Neutrophil (primary cell): ENCODE results near the gene TAF10.

Source experiments
- H3K27ac ChIP-seq: fragments of 200-600 bp; sonication (generic); 2 replicates; pipeline ENCODE4 v1.5.1; 2016; ENCODE audit warnings: mild to moderate bottlenecking, moderate library complexity
- H3K27me3 ChIP-seq: fragments of 200-600 bp; sonication (generic); 2 replicates; pipeline ENCODE4 v1.6.0; 2016; ENCODE audit warnings: mild to moderate bottlenecking
- H3K36me3 ChIP-seq: fragments of 200-600 bp; sonication (generic); 2 replicates; pipeline ENCODE4 v1.5.1; 2017
- H3K4me1 ChIP-seq, 2 experiments: fragments of 200-600 bp in 1 of 2; sonication (generic) in 1 of 2; 1 replicate in 1 of 2; 2 replicates in 1 of 2; pipeline versions ENCODE4 v1.5.1 to v1.6.1; 2013 to 2016; ENCODE audit warnings: low read depth in 1 of 2, low read length in 1 of 2, mild to moderate bottlenecking in 1 of 2, moderate library complexity in 1 of 2; ENCODE audit not compliant: control insufficient read depth in 1 of 2, insufficient read depth in 1 of 2
- H3K4me3 ChIP-seq, 2 experiments: fragments of 200-600 bp in 1 of 2; sonication (generic) in 1 of 2; 1 replicate in 1 of 2; 2 replicates in 1 of 2; pipeline ENCODE4 v1.5.1; 2013 to 2016; ENCODE audit warnings: low read depth in 1 of 2, low read length in 1 of 2, mild to moderate bottlenecking in 1 of 2, moderate library complexity in 1 of 2
- H3K9me3 ChIP-seq: fragments of 200-600 bp; sonication (generic); 2 replicates; pipeline ENCODE4 v1.5.1; 2016
- TF ChIP-seq, protein P1 (sequence below): fragments of 200-600 bp; sonication (generic); IDR thresholded peaks from 2 replicates; pipeline ENCODE4 v1.5.1; 2016; ENCODE audit warnings: antibody characterized with exemption

Gene TAF10

GRCh38 chr11:6568191-6568918 is 43.7 kb downstream of the TAF10 start:
- H3K27me3 ChIP-seq, result peaks cover 8% of the 10 kb centered on the region
- no peaks in the 10 kb centered on the region for H3K4me1 ChIP-seq
- H3K36me3 ChIP-seq, result no peaks in the 10 kb centered on the region
- TF ChIP-seq, protein P1, sequence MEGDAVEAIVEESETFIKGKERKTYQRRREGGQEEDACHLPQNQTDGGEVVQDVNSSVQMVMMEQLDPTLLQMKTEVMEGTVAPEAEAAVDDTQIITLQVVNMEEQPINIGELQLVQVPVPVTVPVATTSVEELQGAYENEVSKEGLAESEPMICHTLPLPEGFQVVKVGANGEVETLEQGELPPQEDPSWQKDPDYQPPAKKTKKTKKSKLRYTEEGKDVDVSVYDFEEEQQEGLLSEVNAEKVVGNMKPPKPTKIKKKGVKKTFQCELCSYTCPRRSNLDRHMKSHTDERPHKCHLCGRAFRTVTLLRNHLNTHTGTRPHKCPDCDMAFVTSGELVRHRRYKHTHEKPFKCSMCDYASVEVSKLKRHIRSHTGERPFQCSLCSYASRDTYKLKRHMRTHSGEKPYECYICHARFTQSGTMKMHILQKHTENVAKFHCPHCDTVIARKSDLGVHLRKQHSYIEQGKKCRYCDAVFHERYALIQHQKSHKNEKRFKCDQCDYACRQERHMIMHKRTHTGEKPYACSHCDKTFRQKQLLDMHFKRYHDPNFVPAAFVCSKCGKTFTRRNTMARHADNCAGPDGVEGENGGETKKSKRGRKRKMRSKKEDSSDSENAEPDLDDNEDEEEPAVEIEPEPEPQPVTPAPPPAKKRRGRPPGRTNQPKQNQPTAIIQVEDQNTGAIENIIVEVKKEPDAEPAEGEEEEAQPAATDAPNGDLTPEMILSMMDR, result no peak
- no peak overlapping the region for H3K27ac ChIP-seq
- H3K4me3 ChIP-seq, result no peak overlapping the region
- no peaks in the 10 kb centered on the region for H3K9me3 ChIP-seq

DNA sequence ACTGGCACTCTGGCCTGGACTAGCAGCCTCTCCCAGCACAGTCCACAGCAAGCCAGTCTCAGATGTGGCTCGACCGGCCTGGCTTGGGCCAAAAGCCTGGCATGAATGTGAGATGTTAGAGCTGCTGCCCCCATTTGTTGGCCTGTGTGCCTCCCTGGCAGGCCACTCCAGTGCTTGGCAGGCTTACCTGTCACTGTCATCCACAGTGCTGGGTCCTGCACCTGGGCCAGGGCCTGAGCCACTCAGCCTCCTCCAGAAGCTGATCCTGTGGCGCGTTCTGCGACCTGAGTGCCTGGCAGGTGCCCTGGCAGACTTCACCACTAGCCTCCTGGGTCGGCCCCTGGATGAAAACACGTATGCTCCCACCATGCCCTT is 44.7 kb downstream of the TAF10 start:
- H3K27me3 ChIP-seq, result peaks cover 8% of the 10 kb centered on the region
- H3K4me1 ChIP-seq, result no peaks in the 10 kb centered on the region
- H3K27ac ChIP-seq, result no peak overlapping the region
- TF ChIP-seq, protein P1, result no peak
- no peaks in the 10 kb centered on the region for H3K9me3 ChIP-seq
- H3K4me3 ChIP-seq, result no peak overlapping the region
- no peaks in the 10 kb centered on the region for H3K36me3 ChIP-seq

DNA sequence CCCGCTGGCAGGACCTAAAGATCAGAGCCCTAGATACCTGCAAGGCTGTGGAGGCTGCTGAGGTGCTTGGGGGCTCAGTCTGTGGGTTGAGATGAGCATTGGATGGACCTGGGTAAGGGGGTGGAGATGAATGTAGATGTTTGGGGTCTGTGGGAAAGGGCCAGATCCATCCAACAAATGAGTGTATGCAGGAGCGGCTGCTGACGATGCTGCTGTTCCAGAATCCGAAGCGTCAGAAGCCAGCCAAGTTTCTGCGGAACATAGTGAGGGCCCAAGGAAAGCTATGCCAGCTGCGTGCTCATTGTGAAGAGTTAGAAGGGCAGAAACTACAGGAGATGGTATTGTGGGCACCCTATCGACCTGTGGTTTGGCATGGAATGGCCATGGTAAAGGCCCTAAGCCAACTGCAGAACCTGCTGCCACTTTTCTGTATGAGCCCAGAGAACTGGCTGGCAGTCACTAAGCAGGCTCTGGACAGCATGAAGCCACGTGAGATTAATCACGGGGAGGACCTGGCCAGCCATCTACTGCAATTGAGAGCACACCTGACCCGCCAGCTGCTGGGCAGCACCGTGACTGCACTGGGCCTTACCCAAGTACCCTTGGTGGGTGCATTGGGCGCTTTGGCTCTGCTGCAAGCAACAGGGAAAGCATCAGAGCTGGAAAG is 45.2 kb downstream of the TAF10 start:
- Histone ChIP-seq H3K36me3 (no peaks in the 10 kb centered on the region), H3K27ac (no peak overlapping the region), H3K9me3 (no peaks in the 10 kb centered on the region), H3K4me1 (no peaks in the 10 kb centered on the region), H3K4me3 (no peak overlapping the region), H3K27me3 (peaks cover 8% of the 10 kb centered on the region)
- TF ChIP-seq, protein P1, result no peak

DNA sequence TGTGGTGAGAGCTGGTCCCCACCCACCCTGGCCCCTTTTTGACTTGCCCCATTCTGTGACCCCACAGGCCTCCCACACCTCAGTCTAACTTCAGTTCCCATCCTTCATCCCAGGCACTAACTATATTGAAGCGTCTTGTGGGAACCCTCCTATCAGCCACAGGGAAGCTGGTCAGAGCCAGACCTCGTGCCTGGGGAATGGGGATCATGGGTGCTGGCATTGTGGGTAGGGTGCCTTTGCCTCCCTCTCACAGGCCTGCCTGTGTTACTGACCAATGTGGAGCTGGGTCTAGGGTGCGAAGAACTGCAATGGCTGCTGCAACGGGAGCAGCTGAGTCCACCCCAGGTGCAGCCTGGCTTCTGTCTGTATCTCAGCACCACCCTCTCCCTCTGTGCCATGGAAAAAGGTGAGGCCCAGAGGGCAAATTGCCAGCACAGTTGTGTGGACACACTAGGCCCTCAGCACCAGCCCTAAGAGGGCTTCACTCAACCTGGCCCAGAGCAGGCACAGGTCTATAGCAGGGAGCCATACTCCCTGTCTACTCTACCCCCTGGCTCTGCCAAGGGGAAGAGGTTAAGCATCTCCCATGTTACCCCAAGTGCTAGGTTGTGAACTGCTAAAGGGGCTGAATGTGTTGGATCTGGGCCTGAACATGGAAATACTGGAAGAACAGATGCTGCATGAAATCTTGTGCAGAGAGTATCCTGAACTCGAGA is 45.9 kb downstream of the TAF10 start:
- peaks cover 4% of the 10 kb centered on the region for H3K27me3 ChIP-seq
- H3K36me3 ChIP-seq, result no peaks in the 10 kb centered on the region
- H3K4me3 ChIP-seq, result no peak overlapping the region
- TF ChIP-seq, protein P1, result no peak
- H3K4me1 ChIP-seq, result no peaks in the 10 kb centered on the region
- no peaks in the 10 kb centered on the region for H3K9me3 ChIP-seq
- H3K27ac ChIP-seq, result no peak overlapping the region

DNA sequence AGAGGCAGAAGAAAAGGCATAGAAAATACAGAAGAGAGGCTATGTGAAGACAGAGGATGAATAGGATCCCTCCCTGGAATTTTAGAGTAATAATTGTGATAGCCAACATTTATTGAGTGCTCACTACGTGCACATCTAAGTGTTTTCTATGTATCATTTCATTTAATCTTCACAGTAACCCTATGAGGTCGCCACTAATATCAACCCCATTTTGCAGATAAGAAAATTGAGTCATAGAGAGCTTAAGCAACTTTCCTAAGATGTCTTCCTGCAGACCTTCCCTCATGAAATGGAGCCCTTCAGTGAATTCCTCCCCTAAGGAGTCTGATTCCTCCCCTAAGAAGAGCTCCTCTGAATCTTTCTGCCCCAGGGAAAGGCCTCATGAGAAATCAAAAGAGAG is 46.7 kb downstream of the TAF10 start:
- H3K9me3 ChIP-seq, result no peaks in the 10 kb centered on the region
- H3K36me3 ChIP-seq, result no peaks in the 10 kb centered on the region
- no peak overlapping the region for H3K4me3 ChIP-seq
- TF ChIP-seq, protein P1, result no peak
- no peaks in the 10 kb centered on the region for H3K27me3 ChIP-seq
- H3K4me1 ChIP-seq, result no peaks in the 10 kb centered on the region
- H3K27ac ChIP-seq, result no peak overlapping the region
